ENCODE data around the gene KCNQ1. TPM values are rescaled to one million over a fixed set of nuclear protein-coding genes. Genes with fewer than 3 reads are reported as not detected.

KCNQ1 gene
- total and polyA plus RNA-seq, 2 of the 13 experiments (the other 11 are each of a cell fraction or from before 2014, with no cell fraction given): 0.02 to 0.08 TPM

- 52% methylated on average over 19 of the region's 22 CpGs for WGBS (ENCODE audit: low lambda C conversion rate)
- FAIRE-seq (no peak), DNase-seq (ENCODE audit: low spot score) (no peak), ATAC-seq (no peak)
- Histone ChIP-seq H3K9ac (ENCODE audit: insufficient read depth, low read depth, low read length) (no peak overlapping the region), H3K4me2 (ENCODE audit: low read depth, low read length) (no peak overlapping the region), H3K4me3 (replicated peaks in 1 of 3; ENCODE audit: insufficient read depth in 1 of 3, low read depth in 2 of 3, low read length in 3 of 3) (no peak overlapping the region), H3K36me3 (replicated peaks in 1 of 2; ENCODE audit: control insufficient read depth in 1 of 2, insufficient read depth in 2 of 2, low read length in 2 of 2) (no peaks in the 10 kb centered on the region), H3K27ac (ENCODE audit: extremely low read length, insufficient read depth, low read length) (no peak overlapping the region), H3K4me1 (ENCODE audit: insufficient read depth, low read length) (peaks cover 10% of the 10 kb centered on the region; the same call in 1 of the 2 replicates), H4K20me1 (ENCODE audit: insufficient read depth, low read length) (peaks cover 3% of the 10 kb centered on the region; the same call in 1 of the 2 replicates), H3K79me2 (ENCODE audit: insufficient read depth, low read length) (no peaks in the 10 kb centered on the region), H3K27me3 (ENCODE audit: control insufficient read depth in 1 of 2, insufficient read depth in 2 of 2, low read length in 2 of 2) (peaks cover 19 to 72% of the 10 kb centered on the region in 2 experiments), H3K9me3 (ENCODE audit: low read length) (no peaks in the 10 kb centered on the region), H2AFZ (ENCODE audit: low read length) (no peak overlapping the region)
- intact Hi-C loops (cut with micrococcal nuclease; ENCODE audit: unreplicated experiment) (no loop called here), in situ Hi-C loops (cut with HindIII; ENCODE audit: extremely low pct_ligation_motif_present, low pct_unique_long_range_greater_than_20kb) (loop anchor here (5.0 to 10.0 kb wide), 2 partner anchors 215 to 333 kb away; no protein-coding TSS in a partner anchor)
- POLR2A ChIA-PET: no interaction called here
- CTCF ChIA-PET (ENCODE audit: low intra/inter-chr PET ratio, low total read pairs): no interaction called here
- TF ChIP-seq MNT (IDR thresholded peaks at IDR 0.05) (0 out of 2 replicates have a peak, but pooled peaks have one; percentile 23), TBL1XR1 (IDR thresholded peaks at IDR 0.05; ENCODE audit: borderline replicate concordance, low read length, partially characterized antibody) (no peak), ZNF687 (CRISPR knock-in tag; IDR thresholded peaks at IDR 0.05) (peak; percentile 7; the same call in 1 of the 2 replicates)
- BruUV-seq (replicated peaks): no TSS peak
Measured at GRCh38 chr11:2527621-2528291, 82.9 kb downstream of the KCNQ1 start.

Data from HepG2 (cell line).